GM19240 (cell line): ENCODE measurements around the gene RAB3GAP1.

Source experiments
- DNase-seq: peaks from one replicate; pipeline ENCODE4 v3.0.0; 2011; ENCODE audit warnings: low spot score; ENCODE audit not compliant: insufficient read length

The RAB3GAP1 gene

DNA sequence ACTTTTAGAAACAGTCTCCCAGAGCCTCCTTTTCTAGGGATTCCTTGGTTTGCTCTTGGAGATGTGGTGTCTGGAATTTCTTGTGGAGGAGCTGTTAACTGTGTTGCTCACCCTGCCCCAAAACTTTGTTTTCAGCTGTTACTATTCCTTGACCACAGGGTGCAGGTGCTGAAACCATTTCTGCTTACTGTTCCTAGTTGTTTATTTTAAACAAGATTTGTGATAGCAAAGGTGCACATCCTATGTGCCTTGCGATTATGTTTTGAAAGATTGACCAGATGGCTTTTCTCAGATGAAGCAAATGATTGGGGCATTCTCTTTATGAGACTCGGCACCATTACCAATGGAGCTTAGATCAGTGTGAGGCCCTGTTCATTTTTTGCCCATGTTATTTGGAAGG lies 111.2 kb downstream of the RAB3GAP1 start:
- DNase-seq = no peak

DNA sequence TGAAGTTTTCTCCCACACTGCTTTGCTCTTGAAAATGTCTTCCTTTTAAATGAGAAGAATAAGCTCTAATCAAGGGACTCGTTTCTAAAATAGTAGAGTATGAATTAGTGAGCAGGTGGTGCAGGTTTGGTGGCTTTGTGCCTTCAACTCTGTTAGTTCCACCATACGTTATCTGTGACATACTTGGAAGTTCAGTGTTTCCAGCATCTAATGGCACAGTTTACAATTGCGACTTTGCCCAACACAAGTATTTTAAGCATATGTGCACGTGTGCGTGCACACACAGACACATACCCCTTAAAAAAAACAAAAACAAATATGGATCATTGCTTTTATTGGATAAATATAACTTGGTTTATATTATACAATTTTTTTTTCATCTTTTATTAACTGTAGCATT lies 111.8 kb downstream of the RAB3GAP1 start:
- DNase-seq = no peak

DNA sequence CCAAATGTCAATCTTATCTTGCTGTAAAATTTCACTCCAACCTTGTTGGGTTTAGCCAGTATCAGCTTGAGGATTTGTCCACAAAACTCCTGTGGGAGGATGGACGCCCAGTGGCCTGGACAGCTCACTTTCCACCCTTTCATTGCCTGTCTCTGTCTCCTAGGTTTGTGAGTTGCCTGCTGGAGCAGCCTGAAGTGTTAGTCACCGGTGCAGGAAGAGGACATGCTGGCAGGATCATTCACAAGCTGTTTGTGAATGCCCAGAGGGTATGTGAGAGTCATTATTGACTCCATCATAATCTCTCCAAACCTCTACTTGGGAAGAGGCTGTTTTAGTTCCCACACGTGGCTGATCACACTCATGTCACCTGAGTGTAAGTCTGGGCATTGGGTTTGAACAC lies 112.3 kb downstream of the RAB3GAP1 start:
- DNase-seq = no peak

DNA sequence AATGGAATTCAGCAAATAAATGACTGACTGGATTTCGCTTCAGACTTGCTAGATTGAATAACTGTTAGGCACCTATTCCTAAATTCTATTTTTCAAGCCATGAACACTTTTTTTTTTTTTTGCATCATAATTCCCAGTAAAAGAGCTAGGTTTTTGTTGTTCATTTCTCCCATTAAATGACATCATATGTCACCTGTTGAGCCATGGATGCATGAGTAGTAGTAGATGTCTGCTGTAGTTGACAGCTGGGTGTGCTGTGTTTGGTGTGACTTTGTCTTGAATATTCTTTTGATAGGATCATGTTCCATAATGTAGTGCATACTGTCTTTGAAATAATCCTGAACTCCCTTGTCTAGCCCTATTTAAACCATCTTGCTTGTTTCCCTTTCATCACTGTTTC lies 115.2 kb downstream of the RAB3GAP1 start:
- no peak for DNase-seq

DNA sequence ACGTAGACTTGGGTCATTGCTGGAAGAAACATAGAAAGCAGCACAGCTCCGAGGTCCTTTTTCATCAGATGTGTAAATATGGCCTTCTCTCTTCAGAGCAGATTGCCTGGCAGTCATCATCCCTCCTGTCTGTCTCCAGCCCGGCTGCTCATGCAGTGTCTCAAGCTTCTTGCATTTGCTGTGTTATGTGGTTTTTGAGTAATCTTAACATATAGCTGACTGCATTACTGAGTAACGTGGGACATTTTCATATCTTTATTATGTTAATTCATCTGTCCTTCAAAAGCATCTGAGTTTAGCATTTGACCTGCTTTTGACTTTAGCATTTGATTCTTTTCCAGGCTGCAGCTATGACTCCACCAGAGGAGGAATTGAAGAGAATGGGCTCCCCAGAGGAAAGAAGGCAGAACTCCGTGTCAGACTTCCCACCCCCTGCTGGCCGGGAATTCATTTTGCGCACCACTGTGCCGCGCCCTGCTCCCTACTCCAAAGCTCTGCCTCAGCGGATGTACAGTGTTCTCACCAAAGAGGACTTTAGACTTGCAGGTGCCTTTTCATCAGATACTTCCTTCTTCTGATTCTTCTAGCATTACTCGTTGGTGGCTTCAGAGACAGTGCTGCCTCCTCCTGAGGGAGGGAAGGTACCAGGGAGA lies 116.2 kb downstream of the RAB3GAP1 start:
- no peak for DNase-seq

DNA sequence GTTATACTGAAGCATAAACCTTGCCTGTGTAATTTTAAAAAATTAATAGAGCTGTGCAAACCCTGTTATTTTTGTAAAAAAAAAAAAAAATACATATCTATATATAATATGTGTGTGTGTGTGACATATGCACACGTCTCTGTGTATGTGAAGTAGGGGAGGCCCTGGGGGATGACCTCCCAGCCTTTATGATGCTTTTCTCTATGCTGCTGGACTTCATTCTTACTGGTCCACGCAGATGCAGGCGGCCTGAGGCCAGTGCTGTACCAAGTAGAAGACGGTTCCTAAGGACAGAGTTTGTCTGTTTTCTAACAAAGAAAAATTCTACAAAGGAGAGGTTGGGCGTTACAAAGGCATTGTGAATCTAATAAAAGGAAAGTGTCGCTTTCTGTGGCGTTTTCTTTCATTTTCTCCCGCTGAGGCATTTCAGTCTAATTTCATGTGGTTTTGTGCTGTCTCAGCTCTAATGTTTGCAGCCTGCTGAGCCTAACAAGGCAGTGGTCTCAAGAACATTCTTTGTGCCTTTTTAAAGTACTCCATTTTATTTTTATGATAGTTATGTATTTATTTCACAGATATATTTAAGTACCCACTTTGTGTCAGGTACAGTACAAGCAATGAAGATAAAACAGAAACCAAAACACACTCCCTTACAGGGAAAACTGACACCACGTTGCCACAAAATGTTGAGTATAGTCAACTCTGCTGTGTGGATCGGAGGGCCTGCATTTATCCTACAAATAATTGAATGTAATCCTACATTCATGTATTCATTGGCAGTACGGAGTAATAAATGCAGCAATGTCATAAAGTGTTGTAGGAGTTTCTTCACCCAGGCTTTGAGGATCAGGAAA lies 118.0 kb downstream of the RAB3GAP1 start:
- no peak for DNase-seq

DNA sequence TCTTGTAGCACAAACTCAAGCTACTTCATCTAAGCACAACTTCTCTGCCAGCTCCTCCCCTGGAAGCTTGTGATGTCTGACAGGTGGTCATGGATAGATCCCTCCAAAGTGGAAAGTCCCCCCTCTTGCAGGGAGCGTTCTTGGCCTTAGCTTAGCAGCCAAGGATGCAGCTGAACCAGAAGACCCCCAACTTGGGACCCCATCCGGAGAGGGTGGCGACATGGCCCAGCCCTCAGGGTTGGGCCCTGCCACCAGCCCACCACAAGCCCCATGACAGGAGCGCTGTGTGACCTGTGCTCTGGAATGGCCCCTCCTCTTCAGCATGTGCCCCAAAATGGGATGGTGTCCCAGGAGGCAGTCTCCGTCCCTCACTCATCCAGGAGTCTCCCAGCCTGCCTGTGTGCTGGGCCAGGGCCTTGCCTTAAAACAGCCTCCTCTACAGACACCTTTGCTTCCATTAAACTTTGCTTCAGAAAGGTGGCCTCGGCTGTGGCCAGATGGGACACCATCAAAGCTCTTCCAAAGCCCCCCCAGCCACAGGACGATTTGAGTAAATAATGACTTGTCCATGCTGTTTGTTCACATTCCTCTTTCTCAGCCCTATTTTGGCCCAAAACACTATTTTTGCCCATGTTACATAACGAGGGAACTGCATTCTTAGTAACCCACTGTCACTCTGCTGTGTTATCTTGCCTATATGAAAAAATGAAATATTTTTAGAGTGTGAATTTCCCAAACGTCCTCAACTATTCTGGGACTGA lies 122.1 kb downstream of the RAB3GAP1 start:
- no peak for DNase-seq

DNA sequence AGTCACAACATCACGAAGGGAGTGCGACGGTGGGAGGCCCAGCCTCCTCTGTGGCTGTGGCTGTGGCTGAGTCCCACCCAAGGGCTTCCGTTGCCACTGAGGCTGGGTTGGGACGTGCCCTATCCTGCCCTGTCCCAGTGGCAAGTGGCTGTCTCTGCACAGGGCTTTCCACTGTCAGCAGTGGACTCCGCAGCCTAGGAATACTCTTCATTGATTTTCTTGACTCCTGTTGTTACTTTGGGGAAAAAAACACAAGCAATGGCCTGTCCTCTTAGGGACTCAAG lies 122.7 kb downstream of the RAB3GAP1 start:
- no peak for DNase-seq

DNA sequence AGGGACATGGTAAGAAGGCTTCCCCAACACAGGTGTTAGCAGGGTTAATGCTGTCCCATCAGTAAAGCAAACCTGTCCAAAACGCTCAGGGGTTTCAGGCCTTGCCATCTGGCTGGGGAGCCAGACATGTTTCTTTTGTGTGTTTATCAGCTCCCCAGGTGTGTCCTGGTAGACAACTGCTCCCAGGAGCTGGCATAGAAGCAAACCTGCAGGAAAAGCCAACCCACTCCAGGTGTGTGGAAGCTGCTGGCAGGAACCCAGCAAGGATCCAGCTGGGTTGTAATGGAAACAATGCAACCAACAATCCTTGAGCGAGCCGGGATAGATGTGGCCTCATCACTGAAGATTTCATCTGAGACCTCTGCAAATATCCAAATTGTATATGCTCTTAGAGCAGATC lies 123.1 kb downstream of the RAB3GAP1 start:
- no peak for DNase-seq

DNA sequence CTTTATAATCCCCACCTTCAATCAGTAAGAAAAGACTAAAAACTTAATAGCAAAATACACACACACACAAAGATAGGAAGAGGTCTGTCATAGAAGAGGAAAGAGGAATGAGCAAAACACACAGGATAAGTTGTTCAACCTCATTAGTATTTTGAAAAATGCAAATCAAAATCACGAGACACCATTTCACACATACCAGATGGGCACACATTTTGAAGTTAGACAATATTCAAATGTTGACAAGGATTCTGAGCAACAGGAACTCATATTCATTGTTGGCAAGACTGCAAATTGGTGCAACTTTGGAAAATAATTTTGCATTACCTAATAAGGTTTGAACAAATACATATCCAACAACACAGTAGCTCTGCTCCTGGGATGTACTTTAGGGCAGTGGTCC lies 127.6 kb downstream of the RAB3GAP1 start:
- DNase-seq = no peak

DNA sequence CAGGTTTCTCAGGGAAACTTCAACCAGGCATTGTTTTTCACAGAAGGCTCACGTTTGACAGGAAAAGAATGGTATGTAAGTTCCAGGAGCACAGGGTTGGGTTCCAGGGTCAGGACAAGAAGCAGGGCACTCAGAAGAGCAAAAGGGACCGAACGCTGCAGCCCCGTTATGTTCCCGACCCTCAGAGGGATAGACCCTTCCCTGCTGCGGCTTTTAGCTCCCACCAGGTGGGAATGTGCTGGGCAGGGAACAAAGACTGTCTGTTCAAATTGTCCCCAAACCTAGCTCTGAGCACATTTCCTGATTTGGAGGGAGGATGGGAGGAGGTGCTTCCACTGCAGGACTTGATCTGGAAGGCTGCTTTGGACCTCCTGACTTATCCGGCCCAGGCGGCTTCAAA lies 130.1 kb downstream of the RAB3GAP1 start:
- DNase-seq = no peak

DNA sequence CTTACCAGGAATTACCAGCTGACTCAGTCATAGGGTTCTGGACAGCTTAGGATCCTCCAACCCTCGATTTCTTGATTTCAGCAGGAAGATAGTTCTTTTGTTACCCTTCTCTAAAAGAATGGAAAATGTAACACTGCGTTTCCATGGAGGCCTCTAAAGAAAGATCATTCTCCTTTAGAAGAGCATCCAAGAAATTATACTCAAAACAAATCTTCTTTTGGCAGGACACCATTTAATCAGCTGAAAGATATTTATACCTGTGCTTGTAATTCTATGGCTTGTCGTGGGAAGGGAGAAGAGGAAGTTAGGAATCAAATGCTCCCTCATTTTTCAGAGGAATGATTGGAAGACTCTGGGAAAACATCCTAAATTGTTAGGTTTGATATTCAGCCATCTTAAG lies 130.5 kb downstream of the RAB3GAP1 start:
- DNase-seq = no peak

DNA sequence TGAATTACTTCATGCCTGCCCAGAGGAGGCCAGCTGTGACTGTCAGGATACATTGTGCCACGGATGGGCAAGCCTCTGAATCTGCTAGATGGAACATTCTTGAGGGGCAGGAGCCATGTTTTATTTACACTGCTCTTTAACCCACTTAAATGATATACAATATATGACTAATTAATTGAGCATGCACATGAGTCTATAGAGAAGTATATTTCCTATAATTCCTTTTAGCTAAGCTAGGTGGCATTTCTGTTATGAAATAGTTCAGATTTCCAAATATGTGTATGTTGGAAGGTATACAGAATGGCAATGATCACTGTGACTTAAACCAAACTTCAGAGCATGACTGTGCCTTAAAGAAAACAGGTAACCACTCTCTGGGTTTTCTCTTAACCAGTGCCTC lies 131.7 kb downstream of the RAB3GAP1 start:
- DNase-seq = no peak

DNA sequence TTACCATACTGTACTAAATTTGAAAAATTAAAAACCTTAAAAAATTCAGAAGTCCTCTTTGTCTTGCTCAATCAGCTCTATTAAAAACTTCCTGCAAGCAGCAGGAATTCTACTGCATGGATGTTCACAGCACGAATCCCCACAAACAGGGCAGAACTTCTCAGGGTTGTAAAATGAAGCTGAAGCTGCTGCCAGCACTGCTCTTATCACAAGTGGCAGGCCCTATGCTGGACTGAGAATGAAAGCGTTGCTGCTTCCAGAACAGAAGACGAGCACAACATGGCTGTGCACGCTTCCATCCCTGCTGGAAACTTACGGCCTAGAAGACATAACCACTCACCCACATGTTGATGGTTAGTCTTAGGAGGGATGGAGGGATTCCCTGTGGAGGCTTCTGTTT lies 134.0 kb downstream of the RAB3GAP1 start:
- DNase-seq = no peak

DNA sequence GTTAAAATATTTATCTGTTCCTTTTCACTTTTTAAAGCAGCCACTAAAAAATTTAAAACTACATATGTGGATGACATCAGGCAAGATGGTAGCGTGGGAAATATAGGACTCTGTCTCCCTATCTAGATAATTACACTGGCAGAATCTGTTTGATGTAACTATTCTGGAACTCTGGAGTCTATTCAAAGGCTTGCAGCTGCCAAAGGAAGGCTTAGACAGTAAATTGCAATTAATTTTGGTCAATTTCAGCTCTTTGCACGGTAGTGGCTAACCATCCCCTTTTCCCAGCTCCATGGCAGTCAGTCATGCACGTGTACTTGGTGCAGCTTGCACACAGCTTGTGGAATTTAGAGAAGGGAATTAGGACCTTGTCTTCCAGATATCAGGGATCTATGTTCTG lies 135.2 kb downstream of the RAB3GAP1 start:
- no peak for DNase-seq

DNA sequence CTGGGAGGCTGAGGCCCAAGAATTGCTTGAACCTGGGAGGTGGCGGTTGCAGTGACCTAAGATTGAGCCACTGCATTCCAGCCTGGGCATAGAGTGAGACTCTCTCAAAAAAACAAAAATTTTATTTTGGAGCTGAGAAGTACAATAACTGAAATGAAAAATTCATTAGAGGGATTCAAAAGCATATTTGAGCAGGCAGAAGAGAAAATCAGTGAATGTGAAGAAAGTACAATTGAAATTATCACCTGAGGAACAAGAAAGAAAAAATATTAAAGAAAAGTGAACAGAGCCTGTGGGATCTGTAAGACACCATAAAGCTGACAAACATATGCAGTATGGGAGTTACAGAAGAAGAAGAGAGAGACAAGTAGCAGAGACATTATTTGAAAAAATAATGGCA lies 137.1 kb downstream of the RAB3GAP1 start:
- DNase-seq = no peak

DNA sequence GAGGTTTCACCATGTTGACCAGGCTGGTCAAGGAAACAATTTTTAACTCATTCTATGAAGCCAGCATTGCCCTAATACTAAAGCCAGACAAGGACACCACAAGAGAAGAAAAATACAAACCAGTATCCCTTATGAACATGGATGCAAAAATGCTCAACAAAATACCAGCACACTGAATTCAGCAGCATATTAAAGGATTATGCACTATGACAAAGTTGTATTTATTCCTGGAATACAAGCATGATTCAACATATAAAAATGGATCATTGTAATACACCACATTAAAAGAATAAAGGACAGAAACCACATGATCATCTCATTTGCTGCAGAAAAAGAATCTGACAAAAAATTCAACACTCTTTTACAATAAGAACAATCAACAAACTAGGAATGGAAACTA lies 138.7 kb downstream of the RAB3GAP1 start:
- no peak for DNase-seq

DNA sequence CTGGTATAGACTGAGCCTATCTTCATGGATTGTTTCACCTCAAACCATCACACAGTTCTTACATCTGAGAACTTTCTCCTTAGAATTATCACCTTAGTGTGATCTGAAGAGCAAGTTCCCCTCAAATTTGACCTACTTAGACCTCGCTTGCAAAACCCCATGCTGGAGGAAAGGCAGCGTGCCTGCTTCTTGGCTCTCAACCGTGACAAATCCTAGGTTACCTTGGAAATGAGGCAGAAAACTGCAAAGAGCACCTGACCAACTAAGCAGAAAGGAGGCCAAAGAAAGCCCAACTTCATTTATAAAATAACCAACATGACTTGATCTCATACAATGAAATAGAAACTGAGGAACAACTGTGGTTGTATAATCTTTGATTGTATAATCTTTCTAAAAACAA lies 146.4 kb downstream of the RAB3GAP1 start:
- no peak for DNase-seq

DNA sequence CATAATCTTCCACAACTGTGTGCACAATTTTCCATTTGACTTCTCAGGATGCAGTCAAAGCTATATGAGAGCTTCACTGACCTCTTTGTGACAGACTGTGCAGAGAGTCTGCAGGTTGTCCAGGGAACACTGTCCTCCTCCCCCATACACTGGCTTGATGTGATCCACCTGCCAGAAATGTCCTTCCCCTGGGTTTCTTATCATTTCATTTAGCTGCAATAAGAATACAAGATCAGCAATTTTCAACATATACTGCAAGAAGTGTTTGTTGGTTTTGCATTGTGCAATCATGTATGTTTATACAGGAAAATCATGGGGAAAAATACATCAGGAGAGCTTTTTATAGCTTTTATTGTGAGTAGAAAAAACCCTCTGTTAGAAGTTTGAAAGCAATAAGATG lies 150.7 kb downstream of the RAB3GAP1 start:
- no peak for DNase-seq

DNA sequence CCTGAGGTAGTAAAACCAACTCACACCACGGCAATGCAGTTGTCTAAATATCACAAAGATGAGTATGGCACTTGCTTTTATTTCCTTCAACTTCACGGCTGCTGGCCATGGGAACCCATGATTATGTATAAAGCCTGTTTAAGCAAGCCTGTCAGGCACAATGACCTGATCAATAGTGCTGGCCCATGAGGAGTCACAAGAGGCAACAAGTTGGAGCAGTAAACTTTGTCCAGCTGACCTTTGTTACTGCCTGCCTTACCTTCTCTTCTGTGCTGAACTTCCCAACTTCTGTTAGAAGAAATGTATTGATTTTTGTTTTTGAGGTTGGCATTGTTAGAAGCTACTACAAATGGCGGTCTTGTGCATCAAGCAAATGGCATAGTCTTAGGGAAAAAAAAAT lies 151.9 kb downstream of the RAB3GAP1 start:
- DNase-seq = no peak

DNA sequence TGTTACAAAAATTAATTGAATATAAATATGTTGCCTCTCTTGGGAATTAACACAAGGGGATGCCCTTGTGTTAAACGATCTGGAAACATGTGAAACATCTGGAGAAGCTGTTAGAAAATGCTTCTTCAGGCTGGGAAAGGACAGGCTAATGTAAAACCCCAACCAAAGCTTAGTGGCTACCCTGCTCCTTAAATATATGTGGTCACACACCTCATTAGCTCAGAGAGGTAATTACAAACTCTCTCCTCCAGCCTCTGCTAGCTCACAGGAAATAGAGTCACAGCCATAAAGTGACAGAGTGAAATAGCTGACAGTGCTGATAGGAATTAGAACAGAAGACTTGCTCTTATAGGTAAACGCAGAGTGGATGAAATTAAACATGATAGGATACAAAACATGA lies 155.9 kb downstream of the RAB3GAP1 start:
- DNase-seq = no peak

DNA sequence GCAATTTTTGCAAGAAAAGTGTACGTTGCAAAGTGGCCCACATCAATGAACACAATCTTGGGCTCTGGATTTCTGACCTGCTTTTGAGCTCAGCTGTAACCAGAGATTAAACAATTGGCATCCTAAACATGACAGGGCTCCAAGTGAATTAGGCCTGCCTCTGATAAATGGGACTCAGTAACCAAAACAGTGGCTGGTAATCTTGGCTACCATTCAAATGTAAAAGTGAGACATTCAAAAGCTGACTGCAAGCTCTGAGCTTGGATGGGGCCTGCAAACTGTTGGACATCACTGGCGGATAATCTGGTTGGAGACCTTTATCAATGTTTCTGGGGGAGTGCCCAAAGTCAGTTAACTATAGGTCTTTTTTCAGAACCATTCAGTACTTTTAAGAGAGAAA lies 160.7 kb downstream of the RAB3GAP1 start:
- DNase-seq = no peak

DNA sequence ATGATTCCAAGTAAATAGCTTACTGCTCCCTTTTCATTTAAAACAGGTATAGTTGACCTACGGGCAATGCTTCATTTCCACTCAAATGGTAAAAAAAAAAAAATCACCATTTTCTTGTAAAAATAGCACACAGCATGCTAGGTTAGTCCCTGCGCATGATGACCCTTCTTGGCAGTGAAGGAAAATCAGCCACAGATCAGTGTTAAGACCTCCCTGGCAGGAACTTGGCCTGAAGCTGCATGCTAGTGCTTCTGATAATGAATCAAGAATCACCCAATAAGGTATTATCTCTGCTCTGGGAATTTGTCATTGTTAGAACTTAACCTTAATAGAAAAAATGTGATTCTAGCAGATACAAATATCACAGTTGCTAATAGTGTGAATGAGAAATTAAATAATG lies 166.3 kb downstream of the RAB3GAP1 start:
- DNase-seq = no peak
